K562 (cell line): ENCODE data around the gene LDHAL6A. TPM values are rescaled to one million over a fixed set of nuclear protein-coding genes. Genes with fewer than 3 reads are reported as not detected.

Experiments used
- ATAC-seq: fragments of 200-7000 bp; cut with Tn5 transposase; 3 replicates; pipeline ENCODE4 v1.9.1; 2020; ENCODE audit warnings: moderate library complexity
- BruUV-seq: library from RNA; stranded (reverse); fragments of 400-500 nt; replicated peaks from 2 replicates; lab custom pipeline; 2021; lab: Mats Ljungman, UMichigan
- CTCF ChIA-PET: fragments of 300-600 bp; formaldehyde crosslinking; extraction: SDS; loops from one replicate; lab custom pipeline; 2021; ENCODE audit warnings: low intra/inter-chr PET ratio; lab: Yijun Ruan, JAX
- POLR2A ChIA-PET: fragments of 300-600, 350-650 bp; sonication (Branson Sonifier 250); formaldehyde crosslinking; extraction: SDS; loops from one replicate; lab custom pipeline; 2021; ENCODE audit warnings: antibody characterized with exemption, inconsistent platforms; lab: Yijun Ruan, JAX
- DNase-seq, 4 experiments: peaks; one replicate each; pipeline versions ENCODE4 v3.0.0 to v3.0.0-alpha.2; 2011 to 2018; ENCODE audit warnings: low spot score in 3 of 4, mixed read lengths in 3 of 4; ENCODE audit errors: extremely low read depth in 1 of 4
- FAIRE-seq: peaks from 2 replicates; lab custom pipeline; 2011; peaks lifted over from hg19 to GRCh38; lab: Jason Lieb, UNC
- H2AFZ ChIP-seq: 2 replicates; pipeline ENCODE4 v1.6.0; 2011; ENCODE audit warnings: low read depth, low read length, control low read depth, inconsistent platforms
- H3K27ac ChIP-seq: fragments of 200-600 bp; 3 replicates; pipeline ENCODE4 v1.8.0; 2011; ENCODE audit warnings: low read depth, mild to moderate bottlenecking, control low read depth, inconsistent platforms, low read length, moderate library complexity, mixed read lengths; ENCODE audit errors: extremely low read depth
- H3K27me3 ChIP-seq, 2 experiments: fragments of 300-600 bp in 1 of 2; 2 replicates in 1 of 2; 3 replicates in 1 of 2; pipeline versions ENCODE4 v1.6.0 to v1.8.0; 2011; ENCODE audit warnings: inconsistent platforms in 2 of 2, low read length in 2 of 2, mild to moderate bottlenecking in 1 of 2, mixed read lengths in 1 of 2, moderate library complexity in 1 of 2; ENCODE audit not compliant: control insufficient read depth in 2 of 2, insufficient read depth in 2 of 2
- H3K36me3 ChIP-seq: fragments of 300-600 bp; 3 replicates; pipeline ENCODE4 v1.8.0; 2011; ENCODE audit warnings: mild to moderate bottlenecking, low read length, inconsistent platforms; ENCODE audit not compliant: control insufficient read depth, insufficient read depth
- H3K4me1 ChIP-seq, 2 experiments: fragments of 200-600 bp in 1 of 2; replicated peaks in 1 of 2; 2 replicates in 1 of 2; 3 replicates in 1 of 2; pipeline versions ENCODE4 v1.5.1 to v1.8.0; 2011; ENCODE audit warnings: inconsistent platforms in 2 of 2, low read length in 2 of 2, mild to moderate bottlenecking in 1 of 2, mixed read lengths in 1 of 2, moderate library complexity in 1 of 2; ENCODE audit not compliant: control insufficient read depth in 2 of 2, insufficient read depth in 2 of 2
- H3K4me2 ChIP-seq: 2 replicates; pipeline ENCODE4 v1.6.1; 2011; ENCODE audit warnings: low read length, control low read depth, inconsistent platforms, mixed read lengths; ENCODE audit not compliant: insufficient read depth
- H3K4me3 ChIP-seq: fragments of 200-600 bp; sonication (generic), shearing (Covaris generic); 2 replicates; pipeline ENCODE4 v1.5.1; 2016; ENCODE audit warnings: control low read depth, inconsistent platforms
- H3K79me2 ChIP-seq: fragments of 200-600 bp; 3 replicates; pipeline ENCODE4 v1.8.0; 2011; ENCODE audit warnings: low read length, inconsistent platforms; ENCODE audit not compliant: control insufficient read depth, insufficient read depth
- H3K9ac ChIP-seq, 2 experiments: 2 replicates each; pipeline versions ENCODE4 v1.6.0 to v1.6.1; 2011; ENCODE audit warnings: low read depth in 2 of 2, low read length in 2 of 2, control low read depth in 1 of 2, inconsistent platforms in 1 of 2, mild to moderate bottlenecking in 1 of 2, mixed read lengths in 1 of 2; ENCODE audit not compliant: insufficient read depth in 1 of 2
- H3K9me1 ChIP-seq: one replicate; pipeline ENCODE4 v1.6.0; 2011; ENCODE audit warnings: inconsistent platforms, mild to moderate bottlenecking, low read length, moderate library complexity; ENCODE audit not compliant: control insufficient read depth, insufficient read depth
- H3K9me3 ChIP-seq: replicated peaks from 2 replicates; pipeline ENCODE4 v1.5.1; 2011; ENCODE audit warnings: low read depth, low read length, inconsistent platforms; ENCODE audit not compliant: control insufficient read depth, insufficient read depth
- H4K20me1 ChIP-seq: replicated peaks from 2 replicates; pipeline ENCODE4 v1.6.1; 2011; ENCODE audit warnings: low read length, inconsistent platforms, mixed read lengths; ENCODE audit not compliant: control insufficient read depth, insufficient read depth
- CHCHD3 ChIP-seq: fragments of 250-450 bp; sonication (Bioruptor Pico); IDR thresholded peaks from 2 replicates; pipeline ENCODE4 v2.1.2; 2022; ENCODE audit warnings: mild to moderate bottlenecking
- CHD2 ChIP-seq: IDR thresholded peaks from 2 replicates; pipeline ENCODE4 v1.6.1; 2011; ENCODE audit warnings: low read depth, low read length
- DEAF1 ChIP-seq: fragments of 450-650 bp; formaldehyde crosslinking; IDR thresholded peaks from 2 replicates; pipeline ENCODE4 v1.4.0; 2020; ENCODE audit warnings: mild to moderate bottlenecking, moderate library complexity
- EZH2 ChIP-seq: IDR thresholded peaks from 2 replicates; pipeline ENCODE4 v1.6.1; 2012; ENCODE audit warnings: low read depth, mild to moderate bottlenecking, inconsistent platforms, low read length, borderline replicate concordance
- GTF2F1 ChIP-seq: IDR thresholded peaks from 2 replicates; pipeline ENCODE4 v1.6.1; 2011; ENCODE audit warnings: low read depth, low read length, improper control_type of control experiment
- LARP7 ChIP-seq: fragments of 450-650 bp; IDR thresholded peaks from 2 replicates; pipeline ENCODE4 v1.6.1; 2016
- MAX ChIP-seq: sonication (generic); formaldehyde crosslinking; IDR thresholded peaks from 2 replicates; pipeline ENCODE4 v1.9.0; 2022; ENCODE audit warnings: mild to moderate bottlenecking, missing genetic modification reagents
- NCOA1 ChIP-seq: fragments of 450-650 bp; IDR thresholded peaks from 2 replicates; pipeline ENCODE4 v1.6.1; 2016; ENCODE audit warnings: low read depth
- OTX1 ChIP-seq: fragments of 450-650 bp; formaldehyde crosslinking; IDR thresholded peaks from 2 replicates; pipeline ENCODE4 v1.4.0; 2022; ENCODE audit warnings: mild to moderate bottlenecking
- PKNOX1 ChIP-seq: fragments of 450-650 bp; IDR thresholded peaks from 2 replicates; pipeline ENCODE4 v1.6.1; 2016
- TAF15 ChIP-seq: fragments of 200-400 bp; formaldehyde crosslinking; IDR thresholded peaks from 2 replicates; pipeline ENCODE4 v1.6.1; 2017; ENCODE audit warnings: mild to moderate bottlenecking, low read depth, low read length, moderate library complexity
- TBP ChIP-seq: optimal IDR thresholded peaks from 2 replicates; pipeline ENCODE3; 2011; ENCODE audit warnings: low read depth, low read length, improper control_type of control experiment
- TCF15 ChIP-seq: fragments of 250-450 bp; sonication (Bioruptor Pico); IDR thresholded peaks from 2 replicates; pipeline ENCODE4 v1.8.0; 2022; ENCODE audit warnings: moderate library complexity, mild to moderate bottlenecking, inconsistent platforms
- TFAP4 ChIP-seq: sonication (generic); formaldehyde crosslinking; IDR thresholded peaks from 2 replicates; pipeline ENCODE4 v1.8.0; 2022; ENCODE audit warnings: missing genetic modification reagents, mild to moderate bottlenecking, moderate library complexity, borderline replicate concordance
- ZBTB12 ChIP-seq: fragments of 250-450 bp; sonication (Bioruptor Pico); IDR thresholded peaks from 2 replicates; pipeline ENCODE4 v1.4.0; 2020
- ZNF134 ChIP-seq: fragments of 250-450 bp; sonication (Bioruptor Pico); conservative IDR thresholded peaks from 2 replicates; pipeline ENCODE4 v1.4.0; 2020
- ZNF644 ChIP-seq: fragments of 200-800 bp; sonication (Bioruptor generic); IDR thresholded peaks from 2 replicates; pipeline ENCODE4 v1.6.1; 2016; ENCODE audit warnings: low read depth, missing genetic modification characterization, missing compliant biosample characterization
- WGBS: fragments of 100-300 bp; shearing (Covaris generic); methylation state at CpG from one replicate; pipeline ENCODE4 v1.1.6; 2016; ENCODE audit warnings: low coverage, mixed read lengths; ENCODE audit not compliant: insufficient coverage; ENCODE audit errors: missing lambda C conversion rate; 5-methylcytosine and 5-hydroxymethylcytosine counted together
- in situ Hi-C: fragments of 300-500 bp; cut with MboI; formaldehyde crosslinking; loops from 4 replicates; pipeline ENCODE4 v1.15.0; 2018; ENCODE audit warnings: inconsistent platforms, mixed read lengths
- intact Hi-C: fragments of 100-400 bp; cut with micrococcal nuclease; formaldehyde crosslinking; loops from 2 replicates; pipeline ENCODE4 v1.14.2; 2022
- polyA plus RNA-seq, 8 experiments: library from polyadenylated mRNA; depleted of rRNA in 4 of 8; stranded (reverse) in 5 of 8; unstranded in 3 of 8; fragments of >200 nt; fragmentation: Nextera tagmentation in 2 of 8; fragmentation: Illumina TruSeq in 1 of 8; extraction: Ambion mirVana in 2 of 8; extraction: Trizol in 1 of 8; gene quantifications; 2 replicates each; pipeline versions ENCODE4 v1.2.1 to v1.2.3, GENCODE V29; 2011 to 2014; ENCODE audit warnings: inconsistent platforms in 1 of 8, missing spikeins in 1 of 8
- total RNA-seq, 7 experiments: library from RNA; depleted of rRNA in 6 of 7; stranded (reverse); fragments of >200 nt in 6 of 7; fragmentation: Illumina TruSeq in 2 of 7; extraction: Trizol in 2 of 7; gene quantifications; 2 replicates each; pipeline versions ENCODE4 v1.2.1 to v1.2.3, GENCODE V29; 2011 to 2021; ENCODE audit warnings: low replicate concordance in 1 of 7

The LDHAL6A gene
- total and polyA plus RNA-seq, 9 of the 15 experiments (the other 6 are each of a cell fraction or from before 2014, with no cell fraction given): 0.04 TPM; not detected in 8

- no TSS peak for BruUV-seq
- Histone ChIP-seq H4K20me1 (no peaks in the 10 kb centered on the region), H3K9ac (no peak overlapping the region), H3K27me3 (no peaks in the 10 kb centered on the region), H3K4me3 (no peak overlapping the region), H2AFZ (no peak overlapping the region), H3K27ac (no peak overlapping the region), H3K9me1 (no peaks in the 10 kb centered on the region)
- DNase-seq: no peak
- no peak for ATAC-seq
- POLR2A ChIA-PET: interaction anchor here (1.0 kb wide), 1 partner anchor 11 kb away, joined by 4 read pairs; no protein-coding TSS in a partner anchor
- TF ChIP-seq CHD2: no peak
- TF ChIP-seq EZH2: no peak
- no peak for TF ChIP-seq CHCHD3 (CRISPR knock-in tag)
- no peak for TF ChIP-seq TAF15
- no peak for TF ChIP-seq TBP
- TF ChIP-seq ZNF644 (tag): no peak
- no peak for TF ChIP-seq TFAP4 (CRISPR knock-in tag)
- no peak for TF ChIP-seq PKNOX1
- no peak for TF ChIP-seq NCOA1
- TF ChIP-seq MAX: no peak
- TF ChIP-seq GTF2F1: no peak
- no peak for TF ChIP-seq OTX1
- no peak for TF ChIP-seq ZNF134 (CRISPR knock-in tag)
- no peak for TF ChIP-seq ZBTB12
- TF ChIP-seq LARP7: no peak
- TF ChIP-seq TCF15 (CRISPR knock-in tag): no peak
- no peak for TF ChIP-seq DEAF1 (CRISPR knock-in tag)
- TF ChIP-seq, all 486 proteins: peak for 0
- Histone ChIP-seq H3K36me3 (peaks cover 57% of the 10 kb centered on the region), H3K9me3 (no peaks in the 10 kb centered on the region), H3K79me2 (no peaks in the 10 kb centered on the region), H3K4me1 (no peaks in the 10 kb centered on the region), H3K4me2 (no peak overlapping the region)
- WGBS: 78% methylated on average over 1 of the region's 1 CpG
- FAIRE-seq: no peak
- in situ Hi-C loops (no loop called here), intact Hi-C loops (no loop called here)
- CTCF ChIA-PET: no interaction called here
Observed at GRCh38 chr11:18498039-18498438, 42.4 kb downstream of the LDHAL6A start.
